Keratinocyte (primary cell): Measurements from ENCODE around the gene SPOCK3.

ENCODE experiments used
- CTCF ChIP-seq, 3 experiments: IDR thresholded peaks in 1 of 3; conservative IDR thresholded peaks in 1 of 3; optimal IDR thresholded peaks in 1 of 3; 2 replicates in 2 of 3; 3 replicates in 1 of 3; pipeline versions ENCODE3 to v1.5.1; 2011; ENCODE audit warnings: low read length in 3 of 3, mild to moderate bottlenecking in 3 of 3, moderate library complexity in 2 of 3, control low read depth in 1 of 3, inconsistent platforms in 1 of 3; ENCODE audit not compliant: insufficient read depth in 2 of 3; ENCODE audit errors: extremely low read depth in 1 of 3
- EZH2 ChIP-seq: IDR thresholded peaks from one replicate; pipeline ENCODE4 v1.6.1; 2012; ENCODE audit warnings: inconsistent platforms, mild to moderate bottlenecking, low read length, moderate library complexity

DNA sequence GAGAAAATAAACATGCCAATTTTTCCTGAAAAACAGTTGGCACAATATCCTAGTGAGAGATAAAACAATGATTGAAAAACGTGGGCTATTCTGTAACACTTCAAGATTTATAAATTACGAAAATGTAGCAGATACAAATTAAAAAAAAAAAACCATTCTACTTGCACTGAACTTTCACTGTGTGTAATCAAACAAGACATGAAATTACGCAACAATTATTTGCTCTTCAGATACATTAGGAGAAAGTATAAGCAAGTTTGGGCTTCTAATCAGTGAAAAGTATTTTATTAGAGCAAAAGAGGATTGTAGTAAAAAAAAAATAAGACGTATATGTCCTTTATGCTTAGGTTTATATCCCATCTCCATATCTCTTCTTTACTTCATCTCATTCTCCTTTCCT lies 320.4 kb downstream of the SPOCK3 start:
- TF ChIP-seq CTCF (optimal IDR thresholded peaks at IDR 0.05 in 1 of 3, IDR thresholded peaks at IDR 0.05 in 1 of 3, conservative IDR thresholded peaks at IDR 0.05 in 1 of 3; ENCODE audit: extremely low read depth in 1 of 3, insufficient read depth in 2 of 3, low read length in 3 of 3): no peak
- TF ChIP-seq EZH2: no peak
